OCI-LY3 (cell line): ENCODE data around the gene GNG2.

Experiments used
- H2AFZ ChIP-seq: fragments of 200-600, 300-600 bp; shearing (Covaris generic); 2 replicates; pipeline ENCODE4 v1.6.0; 2014; ENCODE audit warnings: antibody characterized with exemption, low read depth, low read length
- H3K27ac ChIP-seq: fragments of 200-600, 300-600 bp; sonication (generic); 2 replicates; pipeline ENCODE4 v1.5.1; 2014; ENCODE audit warnings: mild to moderate bottlenecking, low read length, moderate library complexity, mixed read lengths
- H3K27me3 ChIP-seq: fragments of 200-600, 300-600 bp; sonication (generic); 2 replicates; pipeline ENCODE4 v1.6.1; 2014; ENCODE audit warnings: low read depth, low read length, mixed read lengths
- H3K36me3 ChIP-seq: fragments of 200-600, 300-600 bp; sonication (generic); replicated peaks from 2 replicates; pipeline ENCODE3; 2014; ENCODE audit warnings: low read depth, low read length, mixed read lengths
- H3K4me1 ChIP-seq: fragments of 300-600, 200-600 bp; sonication (generic); 2 replicates; pipeline ENCODE4 v1.6.1; 2014; ENCODE audit warnings: low read length, mixed read lengths
- H3K4me2 ChIP-seq: fragments of 200-600, 300-600 bp; sonication (generic); 2 replicates; pipeline ENCODE4 v1.6.1; 2014; ENCODE audit warnings: low read length, mixed read lengths
- H3K4me3 ChIP-seq: fragments of 300-600, 200-600 bp; sonication (generic); 2 replicates; pipeline ENCODE4 v1.5.1; 2014; ENCODE audit warnings: antibody characterized with exemption, mild to moderate bottlenecking, low read length, moderate library complexity
- H3K79me2 ChIP-seq: fragments of 300-600, 200-600 bp; shearing (Covaris generic); 2 replicates; pipeline ENCODE4 v1.6.1; 2014; ENCODE audit warnings: mild to moderate bottlenecking, low read length, mixed read lengths
- H3K9ac ChIP-seq: fragments of 300-600, 200-600 bp; shearing (Covaris generic); 2 replicates; pipeline ENCODE4 v1.6.0; 2014; ENCODE audit warnings: mild to moderate bottlenecking, low read length, moderate library complexity
- H3K9me3 ChIP-seq: fragments of 200-600, 300-600 bp; shearing (Covaris generic); 2 replicates; pipeline ENCODE4 v1.6.1; 2014; ENCODE audit warnings: low read length, mixed read lengths; ENCODE audit not compliant: insufficient read depth
- H4K20me1 ChIP-seq: fragments of 200-600, 300-600 bp; sonication (generic); 2 replicates; pipeline ENCODE4 v1.6.1; 2016; ENCODE audit warnings: low read length, mixed read lengths; ENCODE audit not compliant: insufficient read depth
- EZH2phosphoT487 ChIP-seq: fragments of 200-600 bp; shearing (Covaris generic); IDR thresholded peaks from 2 replicates; pipeline ENCODE4 v1.6.1; 2018; ENCODE audit warnings: antibody characterized with exemption, mixed run types, low read depth
- TF ChIP-seq, protein P1 (sequence below): fragments of 200-600, 300-600 bp; sonication (generic); IDR thresholded peaks from 2 replicates; pipeline ENCODE4 v1.5.1; 2014; ENCODE audit warnings: antibody characterized with exemption, low read length, low read depth

Gene GNG2

DNA sequence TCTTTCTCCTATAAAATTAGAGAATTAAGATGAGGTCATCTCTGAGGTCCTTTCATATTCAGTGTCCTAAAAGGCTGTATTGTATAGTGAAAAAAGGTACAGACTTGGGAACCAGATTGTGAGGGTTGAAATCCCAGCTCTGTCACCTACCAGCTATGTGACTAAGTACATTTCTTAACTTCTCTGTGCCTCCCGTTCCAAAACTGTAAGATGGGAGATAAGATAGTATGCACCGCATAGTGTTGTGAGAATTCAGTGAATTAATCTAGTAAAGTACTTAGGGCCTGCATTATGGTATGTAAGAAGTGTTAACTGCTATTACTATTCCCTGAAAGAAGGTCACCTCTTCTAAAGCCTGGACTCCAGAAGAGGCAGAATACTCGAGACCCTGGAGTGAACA is 60.6 kb downstream of the GNG2 start:
- Histone ChIP-seq H2AFZ (no peak overlapping the region), H3K9ac (no peak overlapping the region), H3K9me3 (no peaks in the 10 kb centered on the region), H3K27ac (no peak overlapping the region), H3K27me3 (no peaks in the 10 kb centered on the region), H3K4me1 (no peaks in the 10 kb centered on the region), H3K36me3 (no peaks in the 10 kb centered on the region), H3K4me3 (no peak overlapping the region), H3K4me2 (no peak overlapping the region), H3K79me2 (no peaks in the 10 kb centered on the region), H4K20me1 (0 out of 2 replicates have a peak, but pooled peaks cover 17% of the 10 kb centered on the region)
- TF ChIP-seq, protein P1, sequence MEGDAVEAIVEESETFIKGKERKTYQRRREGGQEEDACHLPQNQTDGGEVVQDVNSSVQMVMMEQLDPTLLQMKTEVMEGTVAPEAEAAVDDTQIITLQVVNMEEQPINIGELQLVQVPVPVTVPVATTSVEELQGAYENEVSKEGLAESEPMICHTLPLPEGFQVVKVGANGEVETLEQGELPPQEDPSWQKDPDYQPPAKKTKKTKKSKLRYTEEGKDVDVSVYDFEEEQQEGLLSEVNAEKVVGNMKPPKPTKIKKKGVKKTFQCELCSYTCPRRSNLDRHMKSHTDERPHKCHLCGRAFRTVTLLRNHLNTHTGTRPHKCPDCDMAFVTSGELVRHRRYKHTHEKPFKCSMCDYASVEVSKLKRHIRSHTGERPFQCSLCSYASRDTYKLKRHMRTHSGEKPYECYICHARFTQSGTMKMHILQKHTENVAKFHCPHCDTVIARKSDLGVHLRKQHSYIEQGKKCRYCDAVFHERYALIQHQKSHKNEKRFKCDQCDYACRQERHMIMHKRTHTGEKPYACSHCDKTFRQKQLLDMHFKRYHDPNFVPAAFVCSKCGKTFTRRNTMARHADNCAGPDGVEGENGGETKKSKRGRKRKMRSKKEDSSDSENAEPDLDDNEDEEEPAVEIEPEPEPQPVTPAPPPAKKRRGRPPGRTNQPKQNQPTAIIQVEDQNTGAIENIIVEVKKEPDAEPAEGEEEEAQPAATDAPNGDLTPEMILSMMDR, result no peak
- no peak for TF ChIP-seq EZH2phosphoT487

DNA sequence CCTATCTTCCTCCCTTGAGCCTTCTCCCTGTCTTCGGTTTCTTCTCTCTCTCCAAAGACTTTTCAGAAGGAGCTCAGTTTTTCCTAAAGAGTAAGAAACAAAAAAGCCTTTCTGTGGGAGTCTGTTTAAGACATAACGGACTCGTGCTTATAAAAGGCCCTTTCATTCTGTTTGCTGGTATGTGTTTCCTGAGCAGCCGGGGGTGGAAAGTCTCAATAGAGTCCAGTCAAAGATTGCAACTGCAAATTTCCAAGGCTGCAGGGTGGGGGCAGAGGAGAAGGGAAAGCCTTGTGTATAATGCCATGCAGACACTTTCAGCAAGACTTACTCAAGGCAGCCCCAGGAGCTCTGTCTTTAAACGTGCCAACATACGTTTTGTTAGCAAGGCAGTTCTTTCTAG is 62.2 kb downstream of the GNG2 start:
- Histone ChIP-seq H4K20me1 (0 out of 2 replicates have a peak, but pooled peaks cover 17% of the 10 kb centered on the region), H3K9me3 (no peaks in the 10 kb centered on the region), H3K36me3 (no peaks in the 10 kb centered on the region), H3K4me3 (no peak overlapping the region), H3K4me2 (no peak overlapping the region), H3K27me3 (no peaks in the 10 kb centered on the region), H3K9ac (no peak overlapping the region), H3K27ac (no peak overlapping the region), H3K4me1 (no peaks in the 10 kb centered on the region), H3K79me2 (no peaks in the 10 kb centered on the region), H2AFZ (no peak overlapping the region)
- TF ChIP-seq, protein P1, result no peak
- no peak for TF ChIP-seq EZH2phosphoT487

DNA sequence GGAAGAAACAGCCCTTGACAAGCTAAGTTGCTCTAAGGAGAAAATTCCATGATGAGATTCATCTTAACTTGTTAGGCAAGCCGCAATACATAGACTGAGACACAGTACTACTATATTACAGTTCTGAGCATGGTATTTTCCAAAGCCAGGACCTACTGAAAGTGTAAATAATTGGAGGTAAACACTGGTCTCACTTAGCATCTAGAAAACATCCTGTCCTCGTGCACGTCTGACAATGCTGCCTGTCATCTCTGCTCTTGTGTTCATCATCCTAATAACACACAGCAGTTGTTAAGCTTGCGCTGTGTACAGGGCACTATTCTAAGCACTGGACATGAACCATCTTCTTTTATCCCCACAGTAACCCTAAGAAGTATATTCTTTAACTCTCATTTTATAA is 64.2 kb downstream of the GNG2 start:
- H3K4me1 ChIP-seq, result no peaks in the 10 kb centered on the region
- H3K4me3 ChIP-seq, result no peak overlapping the region
- H3K9ac ChIP-seq, result no peak overlapping the region
- H3K27ac ChIP-seq, result no peak overlapping the region
- TF ChIP-seq, protein P1, result no peak
- TF ChIP-seq EZH2phosphoT487, result no peak
- 0 out of 2 replicates have a peak, but pooled peaks cover 10% of the 10 kb centered on the region for H4K20me1 ChIP-seq
- no peaks in the 10 kb centered on the region for H3K36me3 ChIP-seq
- H3K4me2 ChIP-seq, result no peak overlapping the region
- no peak overlapping the region for H2AFZ ChIP-seq
- no peaks in the 10 kb centered on the region for H3K79me2 ChIP-seq
- H3K27me3 ChIP-seq, result no peaks in the 10 kb centered on the region
- H3K9me3 ChIP-seq, result no peaks in the 10 kb centered on the region

DNA sequence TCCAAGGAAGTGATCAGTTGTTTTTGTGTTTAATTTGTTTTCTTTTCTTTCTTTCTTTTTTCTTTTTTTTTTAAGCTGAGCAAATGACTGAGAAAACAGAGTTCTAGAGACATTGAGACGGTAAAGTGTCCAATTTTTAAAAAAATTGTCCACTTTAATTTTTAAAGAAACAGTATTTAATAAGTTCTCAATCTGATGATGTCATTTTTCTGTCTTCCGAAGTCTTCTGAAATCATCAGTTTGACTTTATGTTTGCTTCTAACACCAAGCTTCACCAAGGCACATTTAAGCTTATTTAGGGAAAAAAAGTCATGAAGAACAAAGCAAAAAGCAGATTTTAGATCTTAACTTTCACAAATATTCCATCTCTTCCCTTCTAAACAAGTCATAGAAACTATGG is 65.6 kb downstream of the GNG2 start:
- Histone ChIP-seq H2AFZ (no peak overlapping the region), H3K27ac (no peak overlapping the region), H3K4me2 (no peak overlapping the region), H3K36me3 (no peaks in the 10 kb centered on the region), H3K4me1 (no peaks in the 10 kb centered on the region), H3K9me3 (no peaks in the 10 kb centered on the region), H3K27me3 (no peaks in the 10 kb centered on the region), H3K4me3 (no peak overlapping the region), H3K79me2 (no peaks in the 10 kb centered on the region), H4K20me1 (0 out of 2 replicates have a peak, but pooled peaks cover 10% of the 10 kb centered on the region), H3K9ac (no peak overlapping the region)
- TF ChIP-seq EZH2phosphoT487, result no peak
- TF ChIP-seq, protein P1, result no peak
